Fibroblast of pulmonary artery (primary cell): ENCODE data around the gene ODAD2.
A peak's percentile ranks its signal among the peaks of the same experiment; 100 is the strongest.

ENCODE experiments used
- DNase-seq: peaks from one replicate; pipeline ENCODE4 v3.0.0-alpha.2; 2010; ENCODE audit warnings: low read depth
- H3K4me3 ChIP-seq: replicated peaks from 2 replicates; pipeline ENCODE4 v1.5.1; 2011; ENCODE audit warnings: low read depth, mild to moderate bottlenecking, control low read depth, low read length, moderate library complexity
- CTCF ChIP-seq: IDR thresholded peaks from 2 replicates; pipeline ENCODE4 v1.5.1; 2011; ENCODE audit warnings: mild to moderate bottlenecking, control low read depth, low read length, inconsistent platforms; ENCODE audit errors: missing control alignments

The ODAD2 gene

GRCh38 chr10:27783660-27784059 lies 215.2 kb downstream of the ODAD2 start:
- DNase-seq, result peak; percentile 11
- peak; percentile 1 for TF ChIP-seq CTCF
- no peak overlapping the region for H3K4me3 ChIP-seq

GRCh38 chr10:27779462-27780015 lies 219.3 kb downstream of the ODAD2 start:
- no peak for DNase-seq

DNA sequence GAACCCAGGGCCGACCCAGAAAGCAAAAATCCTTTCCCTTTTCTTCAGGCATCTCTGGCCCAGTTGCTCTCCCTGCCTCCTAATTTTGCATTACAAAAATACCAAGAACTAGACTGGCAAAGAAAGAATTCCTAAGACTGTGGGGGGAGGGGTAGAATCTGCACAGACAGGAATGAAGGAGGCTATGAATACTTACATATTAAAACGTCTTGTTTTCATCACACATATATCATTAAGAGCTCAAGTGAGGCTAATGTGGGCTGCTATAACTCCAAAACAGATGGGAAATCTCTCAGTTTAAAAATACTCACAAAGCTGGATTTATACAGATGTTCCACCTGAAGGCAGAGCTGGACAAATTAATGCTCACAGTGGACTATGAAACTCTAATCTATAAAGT lies 224.0 kb downstream of the ODAD2 start:
- TF ChIP-seq CTCF, result no peak
- no peak for DNase-seq
- no peak overlapping the region for H3K4me3 ChIP-seq

More at GRCh38 chr10:27779462-27780015, 219.3 kb downstream of the ODAD2 start:
- H3K4me3 ChIP-seq, result no peak overlapping the region
- no peak for TF ChIP-seq CTCF

DNA sequence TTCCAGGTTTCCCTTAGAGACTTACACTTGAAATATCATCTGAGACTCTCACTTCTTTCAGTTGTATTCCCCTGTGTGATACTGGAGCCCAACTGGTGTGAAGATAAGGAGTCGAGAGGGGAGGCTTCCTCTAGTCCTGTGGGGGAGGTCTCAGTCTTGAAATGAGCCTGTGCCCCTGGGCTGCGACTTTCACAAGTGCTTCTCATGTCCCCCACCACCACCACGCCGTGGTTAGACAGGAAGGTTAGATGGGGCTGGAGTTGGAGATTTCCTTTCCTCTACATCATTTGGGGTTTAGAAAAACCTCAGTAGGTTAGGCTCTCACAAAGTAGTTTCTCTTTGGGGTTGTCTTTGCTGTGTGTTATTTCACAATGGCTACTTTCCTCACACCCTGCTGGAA lies 227.6 kb downstream of the ODAD2 start:
- no peak for TF ChIP-seq CTCF
- DNase-seq, result no peak
- H3K4me3 ChIP-seq, result no peak overlapping the region

GRCh38 chr10:27770181-27770580 lies 228.7 kb downstream of the ODAD2 start:
- no peak for TF ChIP-seq CTCF
- no peak for DNase-seq
- H3K4me3 ChIP-seq, result no peak overlapping the region
